GM12865 (cell line): Measurements from ENCODE around the gene BLNK.

Experiments used
- DNase-seq: peaks from one replicate; pipeline ENCODE4 v3.0.0; 2010; ENCODE audit warnings: low read depth
- H3K4me3 ChIP-seq: 2 replicates; pipeline ENCODE4 v1.5.1; 2011; ENCODE audit warnings: mild to moderate bottlenecking, low read depth, low read length, control low read depth
- CTCF ChIP-seq: IDR thresholded peaks from 2 replicates; pipeline ENCODE4 v1.5.1; 2011; ENCODE audit warnings: low read length, control low read depth, low read depth, inconsistent platforms; ENCODE audit not compliant: insufficient read depth; ENCODE audit errors: missing control alignments

The BLNK gene

DNA sequence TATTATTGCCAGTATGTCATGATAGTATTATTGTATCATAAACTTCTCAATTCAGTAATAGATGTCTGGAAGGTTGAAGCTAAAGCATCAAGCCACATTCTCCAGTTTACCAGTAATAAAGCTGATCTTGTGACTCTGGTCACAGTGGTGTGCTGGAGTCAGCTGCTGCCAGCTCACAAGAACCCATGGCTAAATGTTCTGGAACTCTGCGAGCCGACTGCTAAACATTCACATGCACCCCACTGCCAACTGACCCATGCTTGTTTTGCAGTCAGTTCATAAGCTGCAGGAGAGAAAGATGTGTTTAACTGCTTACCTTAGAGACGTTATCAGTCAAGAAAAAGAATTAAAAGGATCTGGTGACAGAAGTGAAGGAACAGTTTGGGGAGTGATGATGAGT lies 27.0 kb upstream of the BLNK start:
- DNase-seq = no peak
- no peak overlapping the region for H3K4me3 ChIP-seq
- TF ChIP-seq CTCF = no peak

DNA sequence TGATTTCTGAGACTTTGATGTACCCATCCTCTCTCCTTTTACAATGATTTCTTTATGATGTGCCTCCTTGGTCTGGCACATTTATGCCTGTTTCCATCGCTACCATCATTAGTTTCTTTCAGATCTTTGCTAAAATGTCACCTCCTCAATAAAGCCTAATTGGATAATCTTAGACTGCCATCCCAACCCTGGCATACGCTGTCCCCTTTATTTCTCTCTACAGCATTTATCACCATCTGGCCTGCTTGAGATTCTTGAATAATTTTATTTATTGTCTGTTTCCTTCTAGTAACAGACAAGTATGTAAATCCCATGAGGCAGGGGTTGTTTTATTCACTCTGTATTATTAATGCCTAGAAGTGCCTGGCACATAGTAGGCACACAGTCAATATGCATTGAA lies 26.1 kb upstream of the BLNK start:
- no peak for DNase-seq
- H3K4me3 ChIP-seq = no peak overlapping the region
- TF ChIP-seq CTCF = no peak

DNA sequence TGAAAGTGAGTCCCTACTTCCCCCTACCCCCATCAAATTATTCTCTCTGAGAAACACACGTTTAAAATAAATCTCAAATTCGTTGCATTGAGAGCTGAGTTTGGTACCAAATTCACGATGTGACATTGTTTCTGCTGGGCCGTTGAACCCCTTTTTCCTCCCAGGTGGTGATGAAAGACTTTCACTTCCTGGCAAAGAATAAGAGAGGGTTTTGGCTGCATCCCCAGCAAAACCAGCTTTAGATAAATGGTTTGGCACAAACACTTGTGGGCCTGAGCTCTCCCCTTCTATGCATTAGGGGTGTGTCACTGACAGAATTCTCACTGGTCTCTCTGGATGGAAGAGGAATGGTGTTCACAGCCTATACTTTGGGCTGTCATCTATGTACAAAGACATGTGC lies 24.1 kb upstream of the BLNK start:
- TF ChIP-seq CTCF = no peak
- DNase-seq = no peak
- H3K4me3 ChIP-seq = no peak overlapping the region

DNA sequence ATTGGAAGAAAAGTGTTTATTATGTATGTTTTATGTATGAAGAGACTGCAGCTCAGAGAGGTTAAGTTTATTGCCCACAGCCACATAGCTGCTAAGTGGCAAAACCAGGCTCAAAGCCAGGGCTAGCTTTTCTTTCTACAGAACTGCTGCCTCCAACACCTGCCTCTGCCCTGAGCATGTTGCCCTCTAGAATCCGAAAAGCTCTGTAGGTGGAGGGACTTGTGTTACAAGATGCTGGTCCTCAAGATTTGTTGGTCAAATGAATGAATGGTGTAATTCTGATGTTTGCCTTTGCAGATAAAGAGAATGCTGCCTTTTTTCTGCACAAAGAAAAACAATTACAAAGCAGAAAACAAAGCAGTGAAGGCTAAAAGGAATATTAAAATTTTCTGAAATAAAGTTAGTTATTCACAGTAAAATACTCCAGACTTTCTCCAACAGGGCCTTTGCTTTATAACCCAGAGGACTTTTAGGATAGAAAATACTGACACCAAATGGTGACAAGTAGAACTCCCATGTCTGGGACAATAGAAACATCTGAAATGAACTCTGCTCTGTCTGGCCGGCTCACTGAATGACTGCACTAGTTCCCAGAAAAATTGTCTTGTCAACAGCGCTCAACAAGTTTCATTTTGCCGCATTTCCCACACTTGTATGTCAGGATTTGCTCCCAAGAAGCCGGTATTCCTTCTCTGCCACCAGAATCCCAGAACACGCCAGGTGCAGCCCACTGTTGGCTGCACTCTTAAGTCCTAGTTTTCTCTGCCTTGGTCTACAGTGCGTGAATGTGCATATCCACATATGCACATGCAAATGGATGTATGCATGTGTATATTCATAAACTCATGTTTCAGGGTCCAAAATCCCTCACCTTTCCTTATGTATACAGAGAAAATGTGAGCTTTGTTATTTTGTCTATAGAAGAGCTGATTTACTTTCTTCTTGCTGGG lies 21.9 kb upstream of the BLNK start:
- TF ChIP-seq CTCF = peak; percentile 59
- DNase-seq = peak; percentile 76
- no peak overlapping the region for H3K4me3 ChIP-seq

DNA sequence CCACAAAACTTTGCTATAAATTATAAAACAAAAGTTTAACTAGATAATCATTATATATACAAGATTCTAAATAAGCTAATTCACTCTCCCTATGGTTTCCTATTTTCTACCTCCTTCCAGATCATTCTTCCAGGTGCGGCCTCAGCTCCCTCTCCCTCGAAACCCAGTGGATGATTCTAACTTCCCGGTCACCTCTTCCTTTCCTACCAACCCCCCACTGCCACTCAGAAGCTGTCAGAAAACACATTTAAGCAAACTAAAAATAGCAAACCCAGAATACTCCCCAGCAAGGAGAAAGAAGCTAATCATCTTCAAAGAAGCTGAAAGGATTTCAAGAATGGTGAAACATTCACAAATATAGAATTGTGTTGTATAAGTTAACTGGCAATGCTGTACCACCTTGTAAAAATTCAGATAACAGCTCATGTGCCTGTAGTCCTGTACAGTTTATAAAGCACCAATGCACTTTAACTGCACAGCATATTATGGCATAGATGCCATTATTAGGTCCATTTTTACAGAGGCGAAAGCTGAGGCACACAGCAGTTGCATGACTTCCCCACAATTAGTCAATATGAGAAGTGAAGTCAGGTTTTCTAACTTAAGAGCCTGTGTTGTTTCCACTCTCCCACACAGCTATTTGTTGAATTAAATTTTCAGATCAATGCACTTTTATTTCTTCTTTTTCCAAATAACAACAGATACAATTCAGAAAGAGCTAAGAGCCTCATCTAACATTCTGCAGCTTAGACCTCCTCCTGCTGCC lies 19.2 kb upstream of the BLNK start:
- no peak for TF ChIP-seq CTCF
- peak overlapping the region; percentile 26; the same call in 1 of the 2 replicates for H3K4me3 ChIP-seq
- DNase-seq = peak; percentile 76

GRCh38 chr10:96289218-96289910 lies 18.0 kb upstream of the BLNK start:
- TF ChIP-seq CTCF = no peak
- H3K4me3 ChIP-seq = no peak overlapping the region
- DNase-seq = no peak
